Measurements from ENCODE around the gene UPK3BL2. TPM values are rescaled to one million over a fixed set of nuclear protein-coding genes. Genes with fewer than 3 reads are reported as not detected.
"Not testable (repeated sequence)": the region's sequence is repeated elsewhere in the genome, so short reads cannot be mapped to it uniquely, and the experiment has no call there.

Gene UPK3BL2
- 2.3 and 2.7 TPM in 2 replicates for total RNA-seq

- DNase-seq: not testable (repeated sequence)
These were observed at the start of gene UPK3BL2 for GRCh38 chr7:102543596-102543995. Gene UPK3BL2 (minus strand): TSS chr7:102543696. CDS start chr7:102543636, 60 bp downstream.

- not testable (repeated sequence) for DNase-seq
These were observed 49.1 kb upstream of the UPK3BL2 start for GRCh38 chr7:102592477-102593019.

- DNase-seq: not testable (repeated sequence)
These were observed 46.4 kb upstream of the UPK3BL2 start for GRCh38 chr7:102589857-102590256.

- DNase-seq: not testable (repeated sequence)
These were observed 40.0 kb upstream of the UPK3BL2 start for GRCh38 chr7:102583495-102583894.

- not testable (repeated sequence) for DNase-seq
These were observed 38.2 kb upstream of the UPK3BL2 start for GRCh38 chr7:102581722-102582121.

GRCh38 chr7:102578486-102578885 lies 35.0 kb upstream of the UPK3BL2 start:
- not testable (repeated sequence) for DNase-seq

GRCh38 chr7:102577315-102578240 lies 34.1 kb upstream of the UPK3BL2 start:
- not testable (repeated sequence) for DNase-seq

GRCh38 chr7:102576363-102576762 lies 32.9 kb upstream of the UPK3BL2 start:
- not testable (repeated sequence) for DNase-seq

GRCh38 chr7:102574607-102575006 lies 31.1 kb upstream of the UPK3BL2 start:
- not testable (repeated sequence) for DNase-seq

GRCh38 chr7:102572261-102573239 lies 29.1 kb upstream of the UPK3BL2 start, which contains the start of gene POLR2J3:
Gene POLR2J3 (minus strand): TSS chr7:102572583. CDS start chr7:102572521, 62 bp downstream.
- peak; percentile 93 for DNase-seq

- DNase-seq: not testable (repeated sequence)
These were observed 25.1 kb upstream of the UPK3BL2 start for GRCh38 chr7:102568620-102569019.

- not testable (repeated sequence) for DNase-seq
These were observed 7.4 kb upstream of the UPK3BL2 start, which contains the start of gene SPDYE2 for GRCh38 chr7:102550808-102551422. Gene SPDYE2 (plus strand): TSS chr7:102551226. CDS start chr7:102553256, 2,030 bp downstream.

GRCh38 chr7:102546353-102546752 lies 2.9 kb upstream of the UPK3BL2 start:
- DNase-seq: not testable (repeated sequence)

- not testable (repeated sequence) for DNase-seq
These were observed 1.8 kb upstream of the UPK3BL2 start for GRCh38 chr7:102545288-102545687.

GRCh38 chr7:102544372-102544771 lies 876 bp upstream of the UPK3BL2 start:
- not testable (repeated sequence) for DNase-seq

- DNase-seq: not testable (repeated sequence)
These were observed 725 bp downstream of the UPK3BL2 start for GRCh38 chr7:102542771-102543170.

- not testable (repeated sequence) for DNase-seq
These were observed 1.4 kb downstream of the UPK3BL2 start for GRCh38 chr7:102542083-102542482.

- not testable (repeated sequence) for DNase-seq
These were observed 2.9 kb downstream of the UPK3BL2 start for GRCh38 chr7:102540604-102541003.

- DNase-seq: peak; percentile 28
These were observed 8.4 kb downstream of the UPK3BL2 start for GRCh38 chr7:102535062-102535615.

- DNase-seq: not testable (repeated sequence)
These were observed 11.4 kb downstream of the UPK3BL2 start for GRCh38 chr7:102532127-102532526.

GRCh38 chr7:102531583-102531982 lies 11.9 kb downstream of the UPK3BL2 start:
- DNase-seq: not testable (repeated sequence)

Measured in dermis blood vessel endothelial cell (primary cell).